Memory B cell (primary cell): ENCODE data around the gene LOC128125822.

ENCODE experiments used
- ATAC-seq: fragments of 150-1000 bp; cut with Tn5 transposase; 2 replicates; pipeline ENCODE4 v1.10.0; 2021; ENCODE audit warnings: low read depth, mild to moderate bottlenecking, moderate library complexity
- DNase-seq, 2 donors: peaks; one replicate each; pipeline ENCODE4 v3.0.0; 2022; ENCODE audit warnings: low spot score in 2 of 2
- H3K27ac Mint-ChIP-seq: one replicate; pipeline ENCODE4 v1.8.0; 2022; ENCODE audit warnings: mild to moderate bottlenecking, moderate library complexity, mixed read lengths
- H3K27me3 Mint-ChIP-seq: one replicate; pipeline ENCODE4 v1.8.0; 2022; ENCODE audit warnings: mixed read lengths
- H3K36me3 Mint-ChIP-seq: one replicate; pipeline ENCODE4 v1.8.0; 2022; ENCODE audit warnings: mild to moderate bottlenecking, mixed read lengths
- H3K4me1 Mint-ChIP-seq: one replicate; pipeline ENCODE4 v1.8.0; 2022; ENCODE audit warnings: mixed read lengths
- H3K4me3 Mint-ChIP-seq: one replicate; pipeline ENCODE4 v1.8.0; 2022; ENCODE audit warnings: mild to moderate bottlenecking, moderate library complexity, mixed read lengths
- H3K9me3 Mint-ChIP-seq: one replicate; pipeline ENCODE4 v1.8.0; 2022; ENCODE audit warnings: mixed read lengths

Gene LOC128125822

DNA sequence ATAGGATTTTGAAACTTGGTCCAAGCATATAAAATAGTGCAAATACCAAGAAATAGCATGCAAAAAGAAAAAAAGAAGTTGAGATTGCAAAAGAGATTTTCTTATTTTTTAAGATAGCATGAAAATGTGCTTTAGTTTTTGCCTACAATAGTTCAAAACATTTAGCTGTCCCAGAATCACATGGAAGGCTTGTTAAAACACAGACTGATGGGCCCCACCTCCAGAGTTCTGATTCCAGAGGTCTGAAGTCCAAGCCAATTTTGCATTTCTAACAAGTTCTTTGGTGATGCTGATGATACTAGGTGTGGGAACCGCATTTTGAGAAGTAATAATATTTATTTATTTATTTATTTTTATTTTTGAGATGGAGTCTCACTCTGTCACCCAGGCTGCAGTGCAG is 33.7 kb upstream of the LOC128125822 start:
- peaks cover 8% of the 10 kb centered on the region for H3K4me1 Mint-ChIP-seq

DNA sequence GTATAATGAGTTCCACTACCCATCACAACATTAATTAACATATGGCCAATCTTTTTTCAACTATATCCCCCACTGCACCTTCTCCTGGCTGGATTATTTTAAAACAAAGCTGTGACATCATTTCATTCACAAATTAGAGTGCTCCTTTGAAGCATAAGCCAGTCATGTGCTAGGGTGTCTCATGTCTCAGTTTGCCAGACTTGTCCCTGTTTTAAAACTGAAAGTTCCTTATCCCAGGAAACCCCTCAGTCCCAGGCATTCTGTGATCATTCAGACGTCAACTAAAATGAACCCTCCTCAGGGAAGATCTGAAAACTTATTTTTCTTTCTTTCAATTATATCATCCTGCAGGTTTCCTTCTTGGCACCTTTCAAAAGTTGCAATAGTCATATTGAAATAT is 29.3 kb upstream of the LOC128125822 start:
- no peaks in the 10 kb centered on the region for H3K4me1 Mint-ChIP-seq
- H3K36me3 Mint-ChIP-seq = peaks cover 2% of the 10 kb centered on the region
- H3K27me3 Mint-ChIP-seq = peaks cover 9% of the 10 kb centered on the region
- ATAC-seq = no peak
- peaks cover 6% of the 10 kb centered on the region for H3K9me3 Mint-ChIP-seq
- no peak overlapping the region for H3K27ac Mint-ChIP-seq
- H3K4me3 Mint-ChIP-seq = no peak overlapping the region
- no peak for DNase-seq

More for the DNA sequence above, 33.7 kb upstream of the LOC128125822 start:
- peaks cover 6% of the 10 kb centered on the region for H3K9me3 Mint-ChIP-seq
- ATAC-seq (no peak), DNase-seq (no peak)
- H3K27me3 Mint-ChIP-seq = peaks cover 5% of the 10 kb centered on the region
- no peak overlapping the region for H3K27ac Mint-ChIP-seq
- H3K4me3 Mint-ChIP-seq = no peak overlapping the region
- peaks cover 2% of the 10 kb centered on the region for H3K36me3 Mint-ChIP-seq

DNA sequence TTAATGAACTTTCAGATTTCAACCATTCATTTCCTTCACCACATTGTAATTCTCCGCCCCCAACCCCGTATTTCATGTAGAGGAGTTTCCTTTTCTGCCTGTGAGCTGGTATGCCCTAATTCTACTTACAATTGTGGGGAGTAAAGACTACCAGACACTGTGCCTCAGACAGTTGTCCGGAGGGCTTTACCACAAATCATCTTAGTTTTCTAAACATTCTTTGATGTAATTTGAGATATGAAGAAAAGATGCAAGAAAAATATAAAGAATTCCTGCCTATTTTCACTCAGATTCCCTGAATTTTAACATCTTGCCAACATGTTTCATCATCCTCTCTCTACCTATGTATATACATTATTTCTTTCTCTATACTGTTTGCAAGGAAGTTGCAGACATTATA is 28.3 kb upstream of the LOC128125822 start:
- H3K4me1 Mint-ChIP-seq = no peaks in the 10 kb centered on the region
- H3K9me3 Mint-ChIP-seq = peaks cover 6% of the 10 kb centered on the region
- DNase-seq (no peak), ATAC-seq (no peak)
- peaks cover 10% of the 10 kb centered on the region for H3K27me3 Mint-ChIP-seq
- H3K27ac Mint-ChIP-seq = no peak overlapping the region
- H3K36me3 Mint-ChIP-seq = peaks cover 2% of the 10 kb centered on the region
- no peak overlapping the region for H3K4me3 Mint-ChIP-seq

DNA sequence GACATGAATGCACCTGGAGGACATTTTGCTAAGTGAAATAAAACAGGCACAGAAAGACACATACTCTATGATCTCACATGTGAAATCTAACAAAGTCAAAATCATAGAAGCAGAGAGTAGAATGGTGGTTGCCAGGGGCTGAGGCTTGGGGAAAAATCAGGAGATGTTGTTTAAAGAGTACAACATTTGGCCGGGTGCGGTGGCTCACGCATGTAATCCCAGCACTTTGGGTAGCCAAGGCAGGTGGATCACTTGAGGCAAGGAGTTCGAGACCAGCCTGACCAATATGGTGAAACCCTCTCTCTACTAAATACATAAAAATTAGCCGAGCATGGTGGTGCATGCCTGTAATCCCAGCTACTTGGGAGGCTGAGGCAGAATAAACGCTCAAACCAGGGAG is 26.0 kb upstream of the LOC128125822 start:
- Mint-ChIP-seq H3K27ac (no peak overlapping the region), H3K9me3 (peaks cover 6% of the 10 kb centered on the region), H3K36me3 (peaks cover 2% of the 10 kb centered on the region), H3K4me1 (no peaks in the 10 kb centered on the region), H3K4me3 (no peak overlapping the region), H3K27me3 (peaks cover 10% of the 10 kb centered on the region)
- no peak for ATAC-seq
- DNase-seq = no peak

DNA sequence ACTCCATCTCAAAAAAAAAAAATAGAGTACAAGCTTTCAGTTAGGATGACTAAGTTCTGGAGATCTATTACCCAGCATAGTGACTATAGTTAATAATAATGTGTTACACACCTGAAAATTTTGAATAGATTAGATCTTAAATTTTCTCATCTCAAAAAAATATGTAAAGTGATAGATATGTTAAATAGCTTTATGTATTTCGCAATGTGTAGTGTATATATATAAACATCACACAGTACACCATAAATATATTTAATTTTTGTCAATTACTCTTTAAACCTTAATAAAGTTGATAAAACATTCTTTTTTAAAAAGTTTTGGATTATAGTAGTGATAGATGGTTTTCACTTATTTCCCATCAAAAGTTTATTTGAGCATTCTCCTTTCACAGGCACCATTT is 25.6 kb upstream of the LOC128125822 start:
- ATAC-seq (no peak), DNase-seq (no peak)
- Mint-ChIP-seq H3K27ac (no peak overlapping the region), H3K4me3 (no peak overlapping the region), H3K27me3 (peaks cover 10% of the 10 kb centered on the region), H3K9me3 (peaks cover 5% of the 10 kb centered on the region), H3K4me1 (no peaks in the 10 kb centered on the region), H3K36me3 (peaks cover 2% of the 10 kb centered on the region)

DNA sequence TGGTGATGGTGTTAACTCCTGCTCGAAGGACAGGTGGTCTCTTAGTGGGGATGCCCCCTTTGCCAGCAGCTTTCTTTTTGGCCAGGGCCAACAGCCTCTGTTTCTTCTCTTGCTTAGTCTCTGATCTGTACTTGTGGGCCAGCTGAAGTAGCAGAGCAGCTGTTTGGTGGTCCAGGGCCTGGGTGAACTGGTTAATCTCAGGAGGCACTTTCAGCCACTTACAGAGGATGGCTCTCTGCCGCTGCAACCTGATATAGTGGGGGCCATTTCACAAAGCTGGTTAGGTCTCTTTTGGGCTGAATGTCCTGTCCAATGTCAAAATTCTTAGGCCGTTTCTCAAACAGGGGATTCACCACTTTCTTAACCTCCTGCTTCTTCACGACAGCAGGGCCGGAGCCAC is 23.2 kb upstream of the LOC128125822 start:
- ATAC-seq = no peak
- no peaks in the 10 kb centered on the region for H3K9me3 Mint-ChIP-seq
- peaks cover 5% of the 10 kb centered on the region for H3K27me3 Mint-ChIP-seq
- H3K36me3 Mint-ChIP-seq = no peaks in the 10 kb centered on the region
- H3K4me3 Mint-ChIP-seq = no peak overlapping the region
- DNase-seq = no peak
- H3K27ac Mint-ChIP-seq = no peak overlapping the region
- H3K4me1 Mint-ChIP-seq = no peaks in the 10 kb centered on the region

DNA sequence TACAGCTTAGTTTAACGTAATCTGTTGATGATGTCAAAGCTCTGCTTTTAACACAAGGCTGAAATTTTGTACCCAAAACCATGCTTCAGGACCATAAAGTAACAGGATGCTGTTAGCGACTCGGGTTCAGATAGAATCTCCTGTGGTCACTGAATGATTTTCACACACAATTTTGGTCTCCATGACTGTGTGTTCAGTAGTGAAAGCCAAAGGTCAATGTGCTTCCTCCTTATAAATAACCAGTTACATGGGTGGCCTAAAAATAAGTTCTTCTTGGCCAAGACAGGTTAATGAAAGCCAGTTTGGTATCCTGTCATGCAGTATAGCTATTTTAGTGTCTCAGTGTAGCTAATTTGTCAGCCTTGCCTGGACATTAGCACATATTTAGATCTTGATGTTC is 19.1 kb upstream of the LOC128125822 start:
- Mint-ChIP-seq H3K4me3 (no peak overlapping the region), H3K36me3 (no peaks in the 10 kb centered on the region), H3K27me3 (peaks cover 7% of the 10 kb centered on the region), H3K27ac (no peak overlapping the region), H3K4me1 (no peaks in the 10 kb centered on the region), H3K9me3 (no peaks in the 10 kb centered on the region)
- DNase-seq (no peak), ATAC-seq (no peak)

DNA sequence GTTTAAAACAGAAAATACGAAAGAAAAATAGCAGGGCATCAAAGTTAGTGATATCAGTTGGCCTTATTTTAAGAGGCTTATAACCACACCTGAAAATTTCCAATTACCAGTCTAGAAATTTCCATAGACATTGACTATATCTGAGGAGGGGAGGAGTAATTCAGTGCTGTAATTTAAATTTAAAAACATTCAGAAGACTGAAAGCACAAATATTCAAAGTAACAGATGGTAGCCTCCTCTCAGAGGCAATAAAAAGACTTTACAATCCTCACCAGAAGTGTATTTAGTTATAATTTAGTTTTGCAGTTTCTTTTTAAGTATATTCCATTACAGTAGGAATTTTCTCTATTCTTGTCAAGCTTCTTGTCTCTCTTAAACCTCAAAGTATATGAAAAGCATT is 18.4 kb upstream of the LOC128125822 start:
- no peaks in the 10 kb centered on the region for H3K36me3 Mint-ChIP-seq
- no peak overlapping the region for H3K4me3 Mint-ChIP-seq
- DNase-seq = no peak
- no peak overlapping the region for H3K27ac Mint-ChIP-seq
- no peak for ATAC-seq
- H3K27me3 Mint-ChIP-seq = peaks cover 7% of the 10 kb centered on the region
- no peaks in the 10 kb centered on the region for H3K9me3 Mint-ChIP-seq
- H3K4me1 Mint-ChIP-seq = no peaks in the 10 kb centered on the region

DNA sequence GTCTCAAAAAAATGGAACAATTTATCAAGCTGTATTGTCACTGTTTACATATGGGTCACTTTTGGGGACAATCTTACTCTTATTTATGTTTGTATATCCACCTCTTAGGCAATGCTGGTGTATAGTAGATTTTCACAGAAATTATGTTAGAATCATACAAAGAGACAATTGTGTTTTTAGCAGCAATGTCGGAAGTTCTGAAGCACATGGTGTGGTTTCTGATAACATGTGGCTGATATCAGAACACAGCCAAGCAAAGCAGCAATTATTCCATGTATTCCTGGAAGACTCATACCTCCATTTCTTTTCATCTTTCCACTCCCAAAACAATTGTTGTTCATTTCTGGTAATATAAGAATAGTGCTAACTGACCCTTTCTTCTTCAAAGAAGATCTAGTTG is 17.5 kb upstream of the LOC128125822 start:
- ATAC-seq (no peak), DNase-seq (no peak)
- Mint-ChIP-seq H3K9me3 (no peaks in the 10 kb centered on the region), H3K27me3 (peaks cover 7% of the 10 kb centered on the region), H3K36me3 (no peaks in the 10 kb centered on the region), H3K4me3 (no peak overlapping the region), H3K4me1 (no peaks in the 10 kb centered on the region), H3K27ac (no peak overlapping the region)

DNA sequence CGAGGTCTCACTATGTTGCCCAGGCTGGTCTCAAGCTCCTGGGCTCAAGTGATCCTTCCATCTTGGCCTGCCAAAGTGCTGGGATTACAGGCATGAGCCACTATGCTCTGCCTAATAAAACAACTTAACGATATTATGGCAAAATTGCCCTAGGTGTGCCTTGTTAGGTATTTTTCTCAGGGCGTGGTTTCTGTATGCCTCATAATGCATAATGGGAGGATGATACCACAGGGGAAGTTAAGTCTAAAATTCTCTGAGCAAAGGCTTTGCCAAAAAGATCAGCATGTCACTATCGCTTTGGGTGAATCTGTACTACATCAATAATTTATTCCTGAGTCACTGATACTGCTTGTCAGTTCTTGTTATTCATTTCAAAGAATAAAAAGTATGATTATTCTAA is 15.9 kb upstream of the LOC128125822 start:
- H3K4me3 Mint-ChIP-seq = no peak overlapping the region
- DNase-seq (no peak), ATAC-seq (no peak)
- H3K27ac Mint-ChIP-seq = no peak overlapping the region
- H3K4me1 Mint-ChIP-seq = no peaks in the 10 kb centered on the region
- no peaks in the 10 kb centered on the region for H3K36me3 Mint-ChIP-seq
- no peaks in the 10 kb centered on the region for H3K9me3 Mint-ChIP-seq
- peaks cover 8% of the 10 kb centered on the region for H3K27me3 Mint-ChIP-seq

DNA sequence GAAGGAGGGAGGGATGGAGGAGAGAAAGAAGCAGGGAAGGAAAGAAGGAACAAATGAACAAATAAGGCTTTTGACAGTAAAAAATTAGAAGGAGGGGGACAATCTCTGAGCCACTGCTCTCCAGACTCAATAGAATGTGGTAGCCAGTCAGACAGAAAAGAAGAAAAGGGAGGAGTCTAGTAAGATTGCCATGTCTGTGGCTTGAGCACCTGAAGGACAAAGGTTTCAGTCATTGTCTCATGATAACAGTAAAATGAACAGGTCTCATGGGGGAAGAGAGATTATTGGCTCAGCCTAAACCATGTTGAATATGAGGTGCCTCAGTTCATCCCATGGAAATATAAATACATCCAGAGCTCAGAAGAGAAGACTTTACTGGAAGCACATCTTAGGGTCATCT is 14.0 kb upstream of the LOC128125822 start:
- H3K4me1 Mint-ChIP-seq = no peaks in the 10 kb centered on the region
- no peaks in the 10 kb centered on the region for H3K9me3 Mint-ChIP-seq
- H3K27ac Mint-ChIP-seq = no peak overlapping the region
- DNase-seq = no peak
- H3K27me3 Mint-ChIP-seq = peaks cover 8% of the 10 kb centered on the region
- H3K4me3 Mint-ChIP-seq = no peak overlapping the region
- H3K36me3 Mint-ChIP-seq = no peaks in the 10 kb centered on the region
- ATAC-seq = no peak

DNA sequence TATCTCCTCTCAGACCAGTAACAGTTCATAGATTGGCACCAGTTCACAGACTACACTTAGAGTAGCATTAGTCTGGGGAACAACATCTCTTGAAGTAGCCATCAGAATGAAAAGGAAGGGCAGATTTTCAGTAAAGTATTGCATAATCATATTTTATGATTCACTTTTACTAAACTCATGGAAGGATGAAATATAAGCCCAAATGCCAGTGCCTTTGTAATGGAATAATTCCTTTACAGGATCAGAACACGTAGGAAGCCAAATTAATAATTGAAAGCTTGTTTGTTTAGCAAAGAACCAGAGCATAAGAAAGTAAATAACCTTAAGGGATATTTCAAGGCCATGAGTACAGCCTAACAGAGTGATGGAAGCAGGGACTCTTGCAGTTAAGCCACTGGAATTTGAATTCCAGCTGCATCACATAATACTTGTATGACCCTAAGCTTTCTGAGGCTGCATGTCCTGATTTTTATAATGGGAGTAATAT is 11.4 kb upstream of the LOC128125822 start:
- H3K27ac Mint-ChIP-seq = no peak overlapping the region
- peaks cover 8% of the 10 kb centered on the region for H3K27me3 Mint-ChIP-seq
- DNase-seq (no peak), ATAC-seq (no peak)
- no peaks in the 10 kb centered on the region for H3K4me1 Mint-ChIP-seq
- no peaks in the 10 kb centered on the region for H3K9me3 Mint-ChIP-seq
- H3K4me3 Mint-ChIP-seq = no peak overlapping the region
- H3K36me3 Mint-ChIP-seq = no peaks in the 10 kb centered on the region

DNA sequence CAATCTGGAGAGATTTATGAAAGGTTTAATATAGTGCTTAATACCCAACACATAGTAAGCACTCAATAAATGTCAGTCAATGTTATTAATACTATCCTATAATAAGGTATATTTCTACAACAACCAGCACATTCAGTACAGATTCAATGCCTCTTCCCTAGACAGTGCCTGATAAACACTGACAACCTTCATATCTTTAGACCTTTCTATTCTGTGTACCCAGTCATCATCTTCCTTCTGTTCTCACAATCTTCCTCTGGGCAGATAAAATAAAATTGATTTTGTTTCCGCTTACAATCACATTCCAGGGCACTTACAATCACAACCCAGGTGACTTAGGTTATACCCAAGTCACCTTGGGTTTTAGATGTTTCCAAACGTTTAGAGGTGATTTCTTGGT is 11.0 kb upstream of the LOC128125822 start:
- no peak for DNase-seq
- ATAC-seq = no peak
- peaks cover 8% of the 10 kb centered on the region for H3K27me3 Mint-ChIP-seq
- H3K4me3 Mint-ChIP-seq = no peak overlapping the region
- H3K4me1 Mint-ChIP-seq = no peaks in the 10 kb centered on the region
- H3K36me3 Mint-ChIP-seq = no peaks in the 10 kb centered on the region
- H3K27ac Mint-ChIP-seq = no peak overlapping the region
- H3K9me3 Mint-ChIP-seq = no peaks in the 10 kb centered on the region

DNA sequence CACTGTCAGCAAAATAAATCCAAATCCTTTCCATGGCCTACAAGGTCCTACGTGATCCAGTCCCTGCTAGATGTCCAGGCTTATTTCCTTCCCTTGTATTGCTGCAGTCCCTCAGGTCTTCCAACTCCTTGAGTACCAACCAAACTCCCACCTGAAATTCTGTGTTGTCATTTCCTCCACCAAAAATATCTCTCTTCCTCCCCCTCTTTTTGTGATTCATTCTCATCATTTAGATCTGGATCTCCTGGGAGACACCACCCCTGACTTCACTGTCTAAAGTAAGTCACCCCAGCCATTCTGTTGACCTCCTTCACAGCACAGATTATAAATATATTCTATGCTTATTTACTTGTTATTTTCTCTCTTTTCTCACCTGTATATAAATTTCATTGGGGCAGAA is 9.0 kb upstream of the LOC128125822 start:
- Mint-ChIP-seq H3K9me3 (no peaks in the 10 kb centered on the region), H3K4me1 (no peaks in the 10 kb centered on the region), H3K27me3 (peaks cover 2% of the 10 kb centered on the region), H3K27ac (no peak overlapping the region), H3K36me3 (no peaks in the 10 kb centered on the region), H3K4me3 (no peak overlapping the region)
- DNase-seq (no peak), ATAC-seq (no peak)

DNA sequence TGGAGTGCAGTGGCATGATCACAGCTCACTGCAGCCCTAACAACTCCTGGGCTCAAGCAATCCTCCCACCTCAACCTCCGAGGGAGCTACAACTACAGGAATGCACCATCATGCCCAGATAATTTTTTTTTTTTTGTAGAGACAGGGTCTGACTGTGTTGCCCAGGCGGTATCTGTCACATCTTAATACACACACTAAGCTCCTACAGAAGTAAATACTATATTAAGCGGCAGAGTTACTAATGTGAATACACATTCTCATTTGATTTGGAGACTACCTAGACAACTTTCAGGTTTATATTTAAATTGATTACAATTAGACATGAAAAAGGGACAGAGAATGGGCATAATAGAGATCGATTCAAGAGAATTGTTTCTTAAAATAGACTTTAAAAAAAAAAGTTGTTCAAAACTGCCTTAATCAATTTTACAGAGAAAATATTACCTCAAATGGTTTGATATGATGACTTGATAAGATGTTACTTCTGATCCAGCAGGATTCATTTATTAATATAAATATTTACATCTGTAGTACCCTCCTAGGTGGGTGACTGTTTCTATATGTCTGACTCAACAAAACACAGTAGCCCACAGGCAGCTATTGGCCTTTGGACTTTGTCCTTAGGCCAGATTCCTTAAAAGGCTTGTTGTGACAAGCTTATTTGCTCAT is 7.1 kb upstream of the LOC128125822 start:
- Mint-ChIP-seq H3K4me3 (no peak overlapping the region), H3K4me1 (no peaks in the 10 kb centered on the region), H3K36me3 (no peaks in the 10 kb centered on the region), H3K27ac (no peak overlapping the region), H3K9me3 (no peaks in the 10 kb centered on the region), H3K27me3 (peaks cover 2% of the 10 kb centered on the region)
- ATAC-seq (no peak), DNase-seq (no peak)
